Prostate gland (tissue), 2 donors: ENCODE results near the gene RELL1.

Experiments used
- POLR2A ChIP-seq: fragments of 450-650 bp; IDR thresholded peaks from one replicate; pipeline ENCODE4 v1.6.1; 2016; ENCODE audit warnings: antibody characterized with exemption, mild to moderate bottlenecking
- POLR2AphosphoS5 ChIP-seq: sonication (generic); formaldehyde crosslinking; IDR thresholded peaks from one replicate; pipeline ENCODE4 v1.6.1; 2017; ENCODE audit warnings: antibody characterized with exemption
- TF ChIP-seq, protein P1 (sequence below), 4 experiments: fragments of 200-600 bp in 2 of 4; fragments of 450-650 bp in 2 of 4; sonication (generic) in 2 of 4; IDR thresholded peaks; 1 replicate in 3 of 4; 2 replicates in 1 of 4; pipeline ENCODE4 v1.5.1; 2016 to 2019; ENCODE audit warnings: antibody characterized with exemption in 4 of 4, mild to moderate bottlenecking in 2 of 4, moderate library complexity in 2 of 4

- TF ChIP-seq POLR2A = no peak
- TF ChIP-seq, protein P1, sequence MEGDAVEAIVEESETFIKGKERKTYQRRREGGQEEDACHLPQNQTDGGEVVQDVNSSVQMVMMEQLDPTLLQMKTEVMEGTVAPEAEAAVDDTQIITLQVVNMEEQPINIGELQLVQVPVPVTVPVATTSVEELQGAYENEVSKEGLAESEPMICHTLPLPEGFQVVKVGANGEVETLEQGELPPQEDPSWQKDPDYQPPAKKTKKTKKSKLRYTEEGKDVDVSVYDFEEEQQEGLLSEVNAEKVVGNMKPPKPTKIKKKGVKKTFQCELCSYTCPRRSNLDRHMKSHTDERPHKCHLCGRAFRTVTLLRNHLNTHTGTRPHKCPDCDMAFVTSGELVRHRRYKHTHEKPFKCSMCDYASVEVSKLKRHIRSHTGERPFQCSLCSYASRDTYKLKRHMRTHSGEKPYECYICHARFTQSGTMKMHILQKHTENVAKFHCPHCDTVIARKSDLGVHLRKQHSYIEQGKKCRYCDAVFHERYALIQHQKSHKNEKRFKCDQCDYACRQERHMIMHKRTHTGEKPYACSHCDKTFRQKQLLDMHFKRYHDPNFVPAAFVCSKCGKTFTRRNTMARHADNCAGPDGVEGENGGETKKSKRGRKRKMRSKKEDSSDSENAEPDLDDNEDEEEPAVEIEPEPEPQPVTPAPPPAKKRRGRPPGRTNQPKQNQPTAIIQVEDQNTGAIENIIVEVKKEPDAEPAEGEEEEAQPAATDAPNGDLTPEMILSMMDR (IDR thresholded peaks at IDR 0.05) = no peak
- TF ChIP-seq POLR2AphosphoS5 = no peak
Measured at GRCh38 chr4:37615720-37616063, 70.5 kb downstream of the RELL1 start.
